A673 (cell line): ENCODE measurements around the gene TRIM71. TPM values are rescaled to one million over a fixed set of nuclear protein-coding genes. Genes with fewer than 3 reads are reported as not detected.

Experiments
- BruUV-seq: library from RNA; stranded (reverse); fragments of 400-500 nt; replicated peaks from 2 replicates; lab custom pipeline; 2021; lab: Mats Ljungman, UMichigan
- CTCF ChIA-PET: fragments of 300-600 bp; sonication (Branson Sonifier 250); formaldehyde crosslinking; loops from one replicate; lab custom pipeline; 2022; ENCODE audit warnings: antibody characterized with exemption; lab: Charles Lee
- POLR2A ChIA-PET: fragments of 300-600 bp; sonication (Branson Sonifier 250); formaldehyde crosslinking; loops from one replicate; lab custom pipeline; 2022; ENCODE audit warnings: antibody characterized with exemption; ENCODE audit not compliant: low non-redundant PET; lab: Charles Lee
- DNase-seq: peaks from one replicate; pipeline ENCODE4 v3.0.0-alpha.2; 2015; ENCODE audit warnings: low spot score
- H3K27ac ChIP-seq: fragments of 200-600 bp; sonication (generic); 2 replicates; pipeline ENCODE4 v1.5.1; 2016; ENCODE audit warnings: mixed run types, low read depth, mild to moderate bottlenecking, mixed read lengths, antibody characterized with exemption, low read length; ENCODE audit not compliant: poor library complexity, severe bottlenecking
- H3K27me3 ChIP-seq: fragments of 200-600 bp; sonication (generic); replicated peaks from 2 replicates; pipeline ENCODE4 v1.6.1; 2017; ENCODE audit warnings: mixed run types, low read depth, mild to moderate bottlenecking, mixed read lengths, antibody characterized with exemption, low read length; ENCODE audit not compliant: insufficient read depth, poor library complexity
- H3K36me3 ChIP-seq: fragments of 200-600 bp; sonication (generic); 2 replicates; pipeline ENCODE4 v1.6.1; 2016; ENCODE audit warnings: mixed run types, mild to moderate bottlenecking, mixed read lengths, antibody characterized with exemption, low read length; ENCODE audit not compliant: insufficient read depth, poor library complexity, severe bottlenecking
- H3K4me1 ChIP-seq: fragments of 200-600 bp; sonication (generic); 2 replicates; pipeline ENCODE4 v1.6.1; 2017; ENCODE audit warnings: mixed run types, mild to moderate bottlenecking, mixed read lengths, antibody characterized with exemption, low read length; ENCODE audit not compliant: insufficient read depth, poor library complexity, severe bottlenecking
- H3K4me3 ChIP-seq: fragments of 200-600 bp; sonication (generic); 2 replicates; pipeline ENCODE4 v1.5.1; 2016; ENCODE audit warnings: low read depth, mixed run types, mild to moderate bottlenecking, mixed read lengths, low read length; ENCODE audit not compliant: poor library complexity, severe bottlenecking
- H3K9me3 ChIP-seq: fragments of 200-600 bp; sonication (generic); 2 replicates; pipeline ENCODE4 v1.6.1; 2016; ENCODE audit warnings: mixed run types, low read depth, mild to moderate bottlenecking, mixed read lengths, antibody characterized with exemption, low read length; ENCODE audit not compliant: poor library complexity, severe bottlenecking
- CTCF ChIP-seq: fragments of 300-800, 200-600 bp; sonication (generic); conservative IDR thresholded peaks from 2 replicates; pipeline ENCODE4 v1.5.1; 2017; ENCODE audit warnings: low read depth, mild to moderate bottlenecking, antibody characterized with exemption, low read length, moderate library complexity, mixed read lengths
- EZH2 ChIP-seq: fragments of 200-600 bp; sonication (generic); IDR thresholded peaks from 2 replicates; pipeline ENCODE4 v1.6.1; 2017; ENCODE audit warnings: borderline replicate concordance, low read depth, mild to moderate bottlenecking, mixed read lengths, antibody characterized with exemption, low read length; ENCODE audit not compliant: poor library complexity, severe bottlenecking
- intact Hi-C: fragments of 100-400 bp; cut with micrococcal nuclease; formaldehyde crosslinking; loops from one replicate; pipeline ENCODE4 v1.10.0; 2022; ENCODE audit not compliant: unreplicated experiment
- total RNA-seq: library from RNA; stranded (reverse); gene quantifications from 2 replicates; pipeline ENCODE4 v1.2.3, GENCODE V29; 2021

The TRIM71 gene
- total RNA-seq, 1 experiment from 2014 or later = 0.30 TPM

GRCh38 chr3:32820430-32820829, 2.6 kb downstream of the TRIM71 start:
- TF ChIP-seq CTCF (no peak), EZH2 (no peak)
- intact Hi-C loops = no loop called here
- H3K27me3 ChIP-seq = peaks cover 75% of the 10 kb centered on the region
- H3K4me1 ChIP-seq = peaks cover 4% of the 10 kb centered on the region
- no peak overlapping the region for H3K4me3 ChIP-seq
- ChIA-PET CTCF (no interaction called here), POLR2A (no interaction called here)
- DNase-seq = no peak
- peaks cover 10% of the 10 kb centered on the region for H3K9me3 ChIP-seq
- no peaks in the 10 kb centered on the region for H3K36me3 ChIP-seq
- no TSS peak for BruUV-seq
- H3K27ac ChIP-seq = no peak overlapping the region

GRCh38 chr3:32820971-32821685, 3.3 kb downstream of the TRIM71 start:
- H3K27ac ChIP-seq = no peak overlapping the region
- CTCF ChIA-PET = no interaction called here
- peaks cover 68% of the 10 kb centered on the region for H3K27me3 ChIP-seq
- intact Hi-C loops = no loop called here
- no peak overlapping the region for H3K4me3 ChIP-seq
- POLR2A ChIA-PET = no interaction called here
- H3K36me3 ChIP-seq = no peaks in the 10 kb centered on the region
- BruUV-seq = no TSS peak
- peaks cover 10% of the 10 kb centered on the region for H3K9me3 ChIP-seq
- TF ChIP-seq EZH2 (no peak), CTCF (no peak)
- DNase-seq = no peak
- peaks cover 4% of the 10 kb centered on the region for H3K4me1 ChIP-seq

DNA sequence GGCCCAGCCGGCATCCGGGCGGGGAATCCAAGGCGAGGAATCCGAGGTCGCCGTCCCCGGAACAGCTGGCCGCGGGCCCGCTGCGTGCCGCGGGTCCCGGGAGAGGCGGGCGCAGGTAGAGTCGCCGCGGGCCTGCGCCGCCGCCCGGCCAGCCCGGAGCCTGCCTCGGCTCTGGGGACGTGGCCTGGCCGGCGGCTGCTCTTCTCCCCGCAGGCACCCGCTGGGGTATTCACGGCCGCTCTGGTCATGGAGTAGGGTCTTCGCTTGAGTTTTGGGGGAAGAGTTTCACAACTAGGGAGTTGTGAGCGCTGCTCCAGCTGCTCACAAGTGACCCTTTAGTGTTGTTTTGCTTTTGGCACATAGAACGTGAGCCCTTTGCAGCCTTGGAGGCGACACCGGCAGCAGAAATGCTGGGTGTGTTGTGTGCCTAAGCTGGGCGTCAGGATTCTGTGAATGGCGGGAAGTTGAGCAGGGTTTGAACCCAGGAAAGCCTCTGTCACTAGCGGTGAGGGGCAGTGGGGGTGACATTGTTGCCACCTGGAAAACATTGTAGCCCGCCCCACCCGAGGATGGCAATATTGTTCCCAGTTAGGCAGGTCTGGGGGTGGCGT, 4.0 kb downstream of the TRIM71 start:
- no TSS peak for BruUV-seq
- H3K36me3 ChIP-seq = no peaks in the 10 kb centered on the region
- no peak for DNase-seq
- H3K9me3 ChIP-seq = peaks cover 10% of the 10 kb centered on the region
- TF ChIP-seq EZH2 (no peak), CTCF (no peak)
- peaks cover 62% of the 10 kb centered on the region for H3K27me3 ChIP-seq
- peaks cover 4% of the 10 kb centered on the region for H3K4me1 ChIP-seq
- H3K4me3 ChIP-seq = no peak overlapping the region
- intact Hi-C loops = no loop called here
- ChIA-PET CTCF (no interaction called here), POLR2A (no interaction called here)
- no peak overlapping the region for H3K27ac ChIP-seq
